Measurements from ENCODE around the gene PTCHD1. TPM values are rescaled to one million over a fixed set of nuclear protein-coding genes. Genes with fewer than 3 reads are reported as not detected.

Gene PTCHD1
- total RNA-seq, result not detected

DNA sequence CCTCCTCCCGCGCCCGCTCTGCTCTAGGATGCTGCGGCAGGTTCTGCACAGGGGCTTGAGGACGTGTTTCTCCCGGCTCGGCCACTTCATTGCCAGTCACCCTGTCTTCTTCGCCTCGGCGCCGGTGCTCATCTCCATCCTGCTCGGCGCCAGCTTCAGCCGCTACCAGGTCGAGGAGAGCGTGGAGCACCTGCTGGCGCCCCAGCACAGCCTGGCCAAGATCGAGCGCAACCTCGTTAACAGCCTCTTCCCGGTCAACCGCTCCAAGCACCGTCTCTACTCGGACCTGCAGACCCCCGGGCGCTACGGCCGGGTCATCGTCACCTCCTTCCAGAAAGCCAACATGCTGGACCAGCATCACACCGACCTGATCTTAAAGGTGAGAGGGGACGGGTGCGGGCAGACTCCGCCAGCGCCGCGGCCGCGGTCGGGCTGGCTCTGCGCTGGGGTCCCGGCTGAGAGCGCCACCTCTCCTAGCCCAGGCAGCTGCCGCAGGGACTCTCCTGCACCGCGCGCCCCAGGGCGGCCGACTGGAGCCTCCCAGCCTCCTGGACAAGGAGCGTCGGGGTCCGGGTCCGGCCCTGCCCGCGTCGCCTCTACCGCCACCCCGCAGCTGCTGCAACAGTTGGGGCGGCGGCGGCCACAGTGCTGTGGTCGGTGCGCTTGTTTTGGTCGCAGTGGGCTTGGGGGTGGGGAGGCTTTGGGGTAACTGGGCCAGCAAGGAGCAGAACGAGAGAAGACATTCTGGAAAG, at the start of gene PTCHD1:
Gene PTCHD1 (plus strand): TSS at position 2 of the 752 bp plus-strand sequence. CDS start 27 bp downstream, at position 29.
- no peak for DNase-seq
- H3K36me3 Mint-ChIP-seq (ENCODE audit: insufficient read depth in 2 of 2), result peaks cover 0 to 5% of the 10 kb centered on the region in 2 donors
- no peaks in the 10 kb centered on the region for H3K9me3 Mint-ChIP-seq
- H3K4me3 Mint-ChIP-seq, result peak within 1 kb of the TSS; percentile 76 to 80
- H3K27ac Mint-ChIP-seq, result no peak within 1 kb of the TSS
- H3K4me1 Mint-ChIP-seq (ENCODE audit: low read depth), result peaks cover 11% of the 10 kb centered on the region
- H3K27me3 Mint-ChIP-seq (ENCODE audit: low read depth), result peaks cover 47% of the 10 kb centered on the region
- ATAC-seq (replicated peaks in 1 of 2), result peak in 1 of 2 donors; percentile 42

DNA sequence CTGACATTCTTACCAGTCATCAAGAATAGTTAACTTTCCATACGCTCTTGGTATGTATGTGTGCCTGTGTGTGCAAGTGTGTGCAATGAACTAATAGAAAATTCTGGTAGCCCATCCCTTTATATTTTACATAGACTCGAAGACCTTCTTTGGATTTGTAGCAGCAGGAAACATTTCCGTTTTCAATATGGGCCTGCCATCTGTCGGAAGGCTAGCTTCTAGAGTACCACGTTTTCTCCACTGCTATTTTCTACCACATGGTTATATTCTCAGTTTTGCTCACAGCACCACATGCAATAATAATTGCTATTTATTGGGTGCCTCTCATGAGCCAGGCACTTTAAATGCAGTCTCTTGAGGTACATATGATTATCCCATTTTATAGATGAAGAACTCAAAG, 47.9 kb upstream of the PTCHD1 start:
- Mint-ChIP-seq H3K9me3 (no peaks in the 10 kb centered on the region), H3K36me3 (ENCODE audit: insufficient read depth in 2 of 2) (no peaks in the 10 kb centered on the region), H3K27me3 (ENCODE audit: low read depth) (no peaks in the 10 kb centered on the region)

DNA sequence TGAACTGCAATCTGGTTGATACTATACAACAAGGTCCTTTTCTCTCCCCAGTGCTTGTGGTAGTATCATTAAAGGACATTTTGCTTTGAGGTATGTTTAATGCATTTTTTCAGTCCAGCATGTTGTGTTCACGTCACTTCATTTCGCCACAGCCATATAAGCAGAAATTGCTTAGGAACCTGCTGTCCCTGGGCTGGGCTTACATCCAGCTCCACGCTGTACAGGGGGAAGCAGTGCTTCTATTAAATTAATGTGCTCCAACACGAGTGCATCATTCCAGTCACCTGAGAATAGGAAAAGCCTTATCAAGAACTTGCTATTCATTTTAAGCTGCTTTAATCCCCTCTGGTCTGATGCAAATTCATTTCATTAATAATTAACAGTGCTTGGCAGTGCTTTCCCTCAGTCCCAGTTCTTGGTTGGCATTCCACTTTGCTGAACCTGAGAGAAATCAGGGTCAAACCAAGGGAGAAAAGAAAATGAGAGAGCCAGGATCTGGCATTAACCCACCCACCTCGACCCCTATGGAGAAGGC, 47.4 kb upstream of the PTCHD1 start:
- ATAC-seq (replicated peaks in 1 of 2) (no peak), DNase-seq (no peak)
- no peak overlapping the region for H3K27ac Mint-ChIP-seq
- H3K4me3 Mint-ChIP-seq, result no peak overlapping the region
- H3K27me3 Mint-ChIP-seq (ENCODE audit: low read depth), result no peaks in the 10 kb centered on the region
- no peaks in the 10 kb centered on the region for H3K9me3 Mint-ChIP-seq
- H3K36me3 Mint-ChIP-seq (ENCODE audit: insufficient read depth in 2 of 2), result no peaks in the 10 kb centered on the region
- no peaks in the 10 kb centered on the region for H3K4me1 Mint-ChIP-seq (ENCODE audit: low read depth)

More for the DNA sequence above, 47.9 kb upstream of the PTCHD1 start:
- no peak overlapping the region for H3K4me3 Mint-ChIP-seq
- H3K4me1 Mint-ChIP-seq (ENCODE audit: low read depth), result no peaks in the 10 kb centered on the region
- DNase-seq (no peak), ATAC-seq (replicated peaks in 1 of 2) (no peak)
- no peak overlapping the region for H3K27ac Mint-ChIP-seq

DNA sequence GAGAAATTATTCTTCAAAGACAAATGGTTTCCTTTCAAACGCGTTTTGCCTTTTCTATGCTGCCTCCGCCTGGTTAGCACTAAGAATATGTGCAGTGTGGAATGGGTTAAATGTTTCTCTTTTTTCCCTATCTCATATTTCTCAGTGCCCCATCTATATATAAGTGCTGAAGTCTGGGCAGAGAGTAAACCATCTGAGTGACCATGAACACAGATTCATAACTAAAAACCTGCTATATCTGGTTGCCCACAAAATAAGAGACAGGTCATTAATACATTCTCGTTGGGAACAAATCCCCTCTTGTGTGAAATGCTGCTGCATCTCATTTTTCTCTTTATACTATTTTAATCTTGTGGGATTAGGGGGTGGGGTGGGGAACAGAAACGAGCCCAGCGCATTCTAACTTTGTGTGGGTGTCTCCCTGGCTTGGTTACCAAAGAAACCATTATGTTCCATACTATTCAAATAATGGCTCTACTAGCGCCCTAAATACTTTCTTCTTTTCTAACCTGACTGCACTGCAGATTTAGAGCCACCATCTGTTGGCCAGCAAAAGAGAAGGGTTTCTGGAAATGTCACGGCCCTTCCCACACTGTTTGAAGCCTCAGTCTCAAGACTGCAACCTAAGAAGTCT, 42.2 kb upstream of the PTCHD1 start:
- ATAC-seq (replicated peaks in 1 of 2) (no peak), DNase-seq (no peak)
- Mint-ChIP-seq H3K9me3 (no peaks in the 10 kb centered on the region), H3K4me1 (ENCODE audit: low read depth) (no peaks in the 10 kb centered on the region), H3K4me3 (no peak overlapping the region), H3K27me3 (ENCODE audit: low read depth) (peaks cover 4% of the 10 kb centered on the region), H3K36me3 (ENCODE audit: insufficient read depth in 2 of 2) (no peaks in the 10 kb centered on the region), H3K27ac (no peak overlapping the region)

DNA sequence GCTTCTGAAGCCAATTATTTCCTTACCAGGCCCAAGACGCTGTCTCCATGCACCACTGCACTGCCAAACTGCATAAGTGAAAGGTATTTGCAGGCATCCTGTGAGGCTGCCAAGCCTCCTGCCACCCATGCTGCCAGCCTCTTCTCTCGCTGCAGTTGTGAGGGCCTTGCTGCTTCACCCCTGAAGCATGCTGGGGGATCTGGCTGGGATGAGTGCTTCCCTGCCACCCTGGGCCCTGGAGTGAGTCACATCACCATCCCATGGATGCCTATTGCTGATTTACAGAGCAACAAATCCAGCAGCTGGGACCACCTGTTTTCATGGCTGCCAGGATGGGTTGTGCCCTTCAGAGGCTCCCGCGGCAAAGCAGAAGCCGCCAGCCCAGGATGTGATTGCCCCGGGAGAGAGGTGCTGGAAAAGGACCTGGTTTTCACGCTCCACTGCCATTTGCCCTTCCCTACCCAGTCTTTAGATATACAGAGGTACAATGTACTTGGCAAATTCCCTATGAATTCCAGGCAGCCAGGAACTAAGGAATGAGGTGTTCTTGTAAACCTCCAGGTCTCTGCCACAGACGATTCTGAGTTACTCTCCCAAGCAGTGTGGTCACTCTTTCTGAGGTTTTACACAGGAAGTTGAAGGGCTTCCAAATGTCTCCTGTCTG, 41.5 kb upstream of the PTCHD1 start:
- Mint-ChIP-seq H3K4me1 (ENCODE audit: low read depth) (no peaks in the 10 kb centered on the region), H3K36me3 (ENCODE audit: insufficient read depth in 2 of 2) (no peaks in the 10 kb centered on the region), H3K27ac (no peak overlapping the region), H3K27me3 (ENCODE audit: low read depth) (peaks cover 4% of the 10 kb centered on the region), H3K4me3 (no peak overlapping the region), H3K9me3 (no peaks in the 10 kb centered on the region)
- no peak for ATAC-seq (replicated peaks in 1 of 2)
- DNase-seq, result no peak

DNA sequence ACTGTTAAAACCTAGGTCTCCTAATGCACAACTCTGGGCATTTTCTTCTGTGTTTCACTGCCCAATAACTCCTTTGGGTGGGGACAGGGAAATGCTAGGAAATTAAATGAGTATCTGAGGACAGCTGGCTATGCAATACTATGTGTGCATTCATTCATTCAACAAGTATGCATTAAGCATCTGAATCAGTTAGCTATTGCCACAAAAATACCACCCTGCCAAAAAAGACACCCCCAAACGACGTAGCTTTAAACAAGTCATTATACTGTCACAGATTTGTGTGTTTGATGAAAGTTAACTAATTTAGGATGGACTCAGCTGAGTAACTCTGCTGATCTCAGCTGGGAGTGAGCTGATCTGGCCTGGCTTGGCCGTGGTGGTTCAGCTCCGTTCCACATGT, 29.8 kb upstream of the PTCHD1 start:
- no peaks in the 10 kb centered on the region for H3K36me3 Mint-ChIP-seq (ENCODE audit: insufficient read depth in 2 of 2)
- H3K4me1 Mint-ChIP-seq (ENCODE audit: low read depth), result no peaks in the 10 kb centered on the region
- H3K27ac Mint-ChIP-seq, result no peak overlapping the region
- no peaks in the 10 kb centered on the region for H3K9me3 Mint-ChIP-seq
- ATAC-seq (replicated peaks in 1 of 2) (no peak), DNase-seq (no peak)
- H3K27me3 Mint-ChIP-seq (ENCODE audit: low read depth), result no peaks in the 10 kb centered on the region
- no peak overlapping the region for H3K4me3 Mint-ChIP-seq

DNA sequence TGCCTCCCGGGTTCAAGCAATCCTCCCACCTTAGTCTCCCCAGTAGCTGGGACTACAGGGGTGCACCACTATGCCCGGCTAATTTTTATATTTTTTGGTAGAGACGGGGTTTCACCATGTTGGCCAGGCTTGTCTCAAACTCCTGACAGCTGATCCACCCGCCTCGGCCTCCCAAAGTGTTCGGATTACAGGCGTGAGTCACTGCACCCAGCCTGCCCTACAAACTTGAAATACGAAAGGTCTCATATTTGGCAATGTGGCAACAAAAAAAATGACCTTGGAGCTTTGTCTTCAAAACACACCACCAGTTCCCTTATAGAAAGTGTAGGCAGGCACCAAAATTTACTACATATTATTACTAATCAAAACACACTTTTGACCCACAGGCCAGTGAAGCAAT, 22.9 kb upstream of the PTCHD1 start:
- Mint-ChIP-seq H3K9me3 (no peaks in the 10 kb centered on the region), H3K4me3 (no peak overlapping the region), H3K4me1 (ENCODE audit: low read depth) (no peaks in the 10 kb centered on the region), H3K27me3 (ENCODE audit: low read depth) (no peaks in the 10 kb centered on the region), H3K27ac (no peak overlapping the region), H3K36me3 (ENCODE audit: insufficient read depth in 2 of 2) (no peaks in the 10 kb centered on the region)
- ATAC-seq (replicated peaks in 1 of 2) (no peak), DNase-seq (no peak)

DNA sequence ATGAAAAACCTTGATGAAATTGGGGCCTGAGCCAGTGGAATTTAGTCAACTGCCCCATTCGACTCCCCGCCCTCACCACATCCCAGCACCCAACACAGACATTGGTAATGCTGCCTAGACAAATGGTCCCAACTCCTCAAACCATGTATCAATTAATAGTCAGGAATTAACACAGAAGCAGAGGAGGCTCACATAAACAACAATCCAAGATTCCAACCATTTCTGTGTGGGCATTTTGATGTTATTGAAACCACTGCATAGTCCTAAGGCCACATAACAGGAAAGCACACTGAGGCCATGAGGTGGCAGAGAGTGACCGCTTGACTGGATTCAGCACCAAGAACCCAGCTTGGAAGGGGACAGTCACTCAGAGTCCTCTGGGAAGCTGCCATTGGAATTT, 22.5 kb upstream of the PTCHD1 start:
- Mint-ChIP-seq H3K9me3 (no peaks in the 10 kb centered on the region), H3K4me1 (ENCODE audit: low read depth) (no peaks in the 10 kb centered on the region), H3K4me3 (no peak overlapping the region), H3K36me3 (ENCODE audit: insufficient read depth in 2 of 2) (no peaks in the 10 kb centered on the region), H3K27me3 (ENCODE audit: low read depth) (no peaks in the 10 kb centered on the region), H3K27ac (no peak overlapping the region)
- ATAC-seq (replicated peaks in 1 of 2) (no peak), DNase-seq (no peak)

DNA sequence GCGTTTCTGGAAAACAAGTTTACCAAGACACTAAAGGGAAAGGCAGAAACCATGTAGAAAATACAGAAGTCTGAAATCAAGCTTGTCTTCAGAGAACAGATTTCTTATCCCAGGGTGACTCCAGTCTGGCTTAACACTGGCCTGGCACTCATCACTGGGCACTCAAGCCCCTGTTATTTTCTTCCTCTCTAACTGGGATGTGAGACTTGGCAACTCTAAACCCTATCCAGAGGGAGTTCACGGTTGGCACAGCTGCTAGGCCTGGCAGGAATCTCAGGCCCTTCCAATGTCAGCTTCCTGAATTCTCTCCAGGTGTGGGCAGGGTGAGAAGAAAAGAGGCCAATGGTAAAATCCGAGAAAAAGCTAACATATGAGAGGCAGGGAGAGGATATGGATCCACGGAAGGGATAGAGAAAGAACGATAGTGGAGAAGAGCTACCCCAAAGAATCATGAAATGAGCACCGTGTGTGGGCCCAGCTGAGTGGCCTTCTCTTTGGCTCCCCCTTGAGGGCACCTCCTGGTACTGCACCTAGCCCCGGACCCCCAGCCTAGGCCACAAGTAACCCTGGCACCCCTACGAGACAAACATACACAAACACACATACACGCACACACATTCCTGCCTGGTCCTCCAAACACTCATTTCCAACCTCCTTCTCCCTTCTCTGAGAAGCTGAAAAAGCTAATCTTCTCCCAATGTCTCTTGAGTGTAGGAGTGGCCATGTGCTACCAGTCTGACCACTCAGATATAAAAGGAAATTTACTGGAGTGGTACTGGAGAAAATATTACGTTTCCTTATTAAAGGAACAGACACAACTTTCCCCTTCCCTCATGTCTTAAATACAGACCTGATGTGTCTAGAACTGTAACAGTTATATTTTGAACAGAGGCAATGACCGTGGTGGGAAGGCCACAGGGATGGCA, 16.6 kb upstream of the PTCHD1 start:
- ATAC-seq (replicated peaks in 1 of 2), result peak; percentile 44 to 64
- no peaks in the 10 kb centered on the region for H3K27me3 Mint-ChIP-seq (ENCODE audit: low read depth)
- H3K4me1 Mint-ChIP-seq (ENCODE audit: low read depth), result no peaks in the 10 kb centered on the region
- H3K9me3 Mint-ChIP-seq, result no peaks in the 10 kb centered on the region
- H3K4me3 Mint-ChIP-seq, result no peak overlapping the region
- DNase-seq, result peak; percentile 47 to 48
- no peaks in the 10 kb centered on the region for H3K36me3 Mint-ChIP-seq (ENCODE audit: insufficient read depth in 2 of 2)
- H3K27ac Mint-ChIP-seq, result no peak overlapping the region

DNA sequence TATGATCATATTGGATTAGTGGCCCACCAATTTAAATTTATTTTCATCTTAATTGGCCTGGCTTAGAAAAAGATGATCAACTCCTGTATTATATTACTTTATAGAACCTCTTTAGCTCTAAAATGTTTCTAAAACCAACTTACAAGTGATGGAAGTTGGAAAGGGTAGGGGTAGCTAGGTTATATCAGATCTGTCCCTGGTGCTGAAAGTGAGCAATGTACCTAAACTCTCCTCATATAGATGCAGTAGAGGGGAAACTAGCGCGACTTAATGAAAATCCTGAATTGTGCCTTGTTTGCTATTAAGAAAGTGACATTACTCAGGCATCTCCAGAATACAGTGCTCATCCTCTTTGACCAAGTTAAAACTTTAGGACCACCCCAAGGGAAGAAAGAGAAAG, 7.5 kb upstream of the PTCHD1 start:
- ATAC-seq (replicated peaks in 1 of 2) (no peak), DNase-seq (no peak)
- Mint-ChIP-seq H3K27ac (no peak overlapping the region), H3K4me3 (no peak overlapping the region), H3K27me3 (ENCODE audit: low read depth) (peaks cover 26% of the 10 kb centered on the region), H3K9me3 (no peaks in the 10 kb centered on the region), H3K4me1 (ENCODE audit: low read depth) (peaks cover under 1% of the 10 kb centered on the region), H3K36me3 (ENCODE audit: insufficient read depth in 2 of 2) (no peaks in the 10 kb centered on the region)

DNA sequence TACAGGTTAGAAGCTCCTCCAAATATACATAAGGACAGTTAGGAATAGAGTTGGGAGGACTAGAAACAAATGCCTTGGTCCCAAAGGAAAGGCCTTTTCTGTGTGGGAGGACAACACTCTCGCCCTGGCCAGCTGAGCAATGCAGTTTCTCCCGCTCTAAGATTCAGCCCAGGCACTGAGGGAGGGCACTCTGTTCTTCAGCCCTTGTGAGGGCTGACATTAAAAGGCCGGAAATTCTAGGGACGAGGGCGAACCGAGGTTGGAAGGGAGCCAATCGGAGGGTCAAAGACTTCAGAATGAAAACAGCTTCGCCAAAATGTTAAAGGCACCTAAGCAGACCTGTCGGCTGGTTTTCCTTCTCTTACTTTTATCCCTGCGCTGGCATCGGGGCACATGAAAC, 2.9 kb upstream of the PTCHD1 start:
- ATAC-seq (replicated peaks in 1 of 2), result no peak
- Mint-ChIP-seq H3K36me3 (ENCODE audit: insufficient read depth in 2 of 2) (peaks cover 0 to 5% of the 10 kb centered on the region in 2 donors), H3K4me3 (no peak overlapping the region), H3K4me1 (ENCODE audit: low read depth) (peaks cover 11% of the 10 kb centered on the region), H3K27ac (no peak overlapping the region), H3K27me3 (ENCODE audit: low read depth) (peaks cover 46% of the 10 kb centered on the region), H3K9me3 (no peaks in the 10 kb centered on the region)
- no peak for DNase-seq

DNA sequence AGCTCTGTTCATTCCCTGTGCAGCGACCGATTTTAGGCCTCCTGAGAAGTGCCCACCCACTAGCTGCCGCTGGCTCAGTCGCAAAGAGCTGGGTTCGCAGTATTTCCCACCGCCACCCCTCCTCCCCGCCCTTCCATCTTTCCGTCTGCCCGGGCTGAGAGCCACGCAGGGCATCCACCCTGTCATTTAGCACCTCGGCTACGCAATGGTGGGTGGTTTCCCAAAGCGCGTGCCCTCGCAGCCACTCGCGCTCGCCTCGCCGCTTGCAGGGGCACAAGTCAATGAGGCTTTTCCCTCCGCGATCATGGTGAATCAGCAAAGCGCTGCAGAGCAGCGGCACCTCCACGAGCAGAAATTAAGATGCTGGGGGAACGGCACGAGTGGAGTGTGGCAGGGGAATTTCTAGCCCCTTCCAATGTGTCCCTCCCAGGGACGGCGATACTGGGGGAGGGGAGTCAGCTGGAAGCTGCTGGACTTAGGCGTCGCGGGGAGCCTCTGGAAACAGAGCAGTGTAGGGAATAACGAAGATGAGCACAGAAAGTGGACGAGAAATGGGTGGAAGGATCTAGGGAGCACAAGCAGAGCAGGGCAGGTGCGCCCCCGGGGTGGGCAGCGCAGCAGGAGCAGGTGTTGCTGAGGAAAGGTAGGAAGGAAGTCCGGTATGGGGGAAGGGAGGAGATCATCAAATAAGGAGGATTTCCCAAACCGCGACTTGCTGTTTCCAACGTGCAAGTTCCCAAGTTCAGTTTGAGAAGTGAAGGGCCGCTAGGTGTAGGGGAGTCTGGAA, 2.4 kb upstream of the PTCHD1 start:
- Mint-ChIP-seq H3K27ac (no peak overlapping the region), H3K4me1 (ENCODE audit: low read depth) (peaks cover 11% of the 10 kb centered on the region), H3K9me3 (no peaks in the 10 kb centered on the region), H3K27me3 (ENCODE audit: low read depth) (peaks cover 49% of the 10 kb centered on the region), H3K36me3 (ENCODE audit: insufficient read depth in 2 of 2) (peaks cover 0 to 5% of the 10 kb centered on the region in 2 donors), H3K4me3 (peak overlapping the region; percentile 73 to 74)
- ATAC-seq (replicated peaks in 1 of 2) (peak; percentile 38 to 42), DNase-seq (peak; percentile 13 to 26)

All from activated T-cell treated with anti-CD3 and anti-CD28 coated beads, Interleukin-2, amount 50 U/mL, for 72 hours (primary cell).